ENCODE measurements around the gene CRABP2. TPM values are rescaled to one million over a fixed set of nuclear protein-coding genes. Genes with fewer than 3 reads are reported as not detected.
A peak's percentile ranks its signal among the peaks of the same experiment; 100 is the strongest.

The CRABP2 gene
- total and polyA plus RNA-seq, 2 experiments from 2014 or later: 45.9 to 137 TPM

GRCh38 chr1:156689035-156689952 is 16.1 kb downstream of the CRABP2 start:
- peak; percentile 57 for ATAC-seq
- H3K27me3 ChIP-seq (ENCODE audit: insufficient read depth): peaks cover 22% of the 10 kb centered on the region
- no peaks in the 10 kb centered on the region for H4K20me1 ChIP-seq (replicated peaks; ENCODE audit: insufficient read depth)
- no peaks in the 10 kb centered on the region for H3K9me2 ChIP-seq (ENCODE audit: insufficient read depth)
- H3K79me2 ChIP-seq (replicated peaks; ENCODE audit: insufficient read depth): no peaks in the 10 kb centered on the region
- H3K4me1 ChIP-seq (ENCODE audit: insufficient read depth): peaks cover 46% of the 10 kb centered on the region
- Mint-ChIP-seq H3K9me3 (no peaks in the 10 kb centered on the region; the same call in 2 of the 3 replicates), H3K27me3 (ENCODE audit: insufficient read depth, low read depth, poor library complexity) (peaks cover 21% of the 10 kb centered on the region), H3K36me3 (ENCODE audit: low read depth) (no peaks in the 10 kb centered on the region; the same call in 2 of the 3 replicates), H3K4me3 (peak overlapping the region; percentile 67), H3K27ac (peak overlapping the region; percentile 2; the same call in 1 of the 2 replicates), H3K4me1 (peaks cover 55% of the 10 kb centered on the region)
- TF ChIP-seq ZNF331 (CRISPR knock-in tag; IDR thresholded peaks at IDR 0.05; ENCODE audit: low read depth) (no peak), ZNF114 (CRISPR knock-in tag; IDR thresholded peaks at IDR 0.05) (no peak), ETS1 (IDR thresholded peaks at IDR 0.05) (no peak), EZH2phosphoT487 (IDR thresholded peaks at IDR 0.05; ENCODE audit: unreplicated experiment) (no peak), JUNB (IDR thresholded peaks at IDR 0.05; ENCODE audit: unreplicated experiment) (no peak), POLR2AphosphoS5 (IDR thresholded peaks at IDR 0.05; ENCODE audit: low read depth) (no peak), NANOG (IDR thresholded peaks at IDR 0.05; ENCODE audit: borderline replicate concordance) (no peak), STAT1 (IDR thresholded peaks at IDR 0.05; ENCODE audit: unreplicated experiment) (no peak), CREB1 (CRISPR knock-in tag; IDR thresholded peaks at IDR 0.05; ENCODE audit: low read depth) (0 out of 2 replicates have a peak, but pooled peaks have one; percentile 19), CTCF (conservative IDR thresholded peaks at IDR 0.05; ENCODE audit: low read depth in 2 of 2) (peak; percentile 63 to 100)
- no peak overlapping the region for H3K27ac ChIP-seq (ENCODE audit: low read depth)
- no peaks in the 10 kb centered on the region for H3K36me3 ChIP-seq (ENCODE audit: insufficient read depth)
- peak overlapping the region; percentile 51 for H3K4me3 ChIP-seq
- DNase-seq (ENCODE audit: low spot score): peak; percentile 95
- peaks cover 33% of the 10 kb centered on the region for H3F3A ChIP-seq (replicated peaks; ENCODE audit: low read depth)
- peak overlapping the region; percentile 93 for H2AFZ ChIP-seq
- peak overlapping the region; percentile 89 for H3K4me2 ChIP-seq

- H3K27me3 ChIP-seq (ENCODE audit: insufficient read depth): no peaks in the 10 kb centered on the region
- no peak overlapping the region for H3K4me2 ChIP-seq
- H3K9me2 ChIP-seq (ENCODE audit: insufficient read depth): no peaks in the 10 kb centered on the region
- no peaks in the 10 kb centered on the region; the same call in 2 of the 3 replicates for H3K9me3 Mint-ChIP-seq
- ATAC-seq (no peak), DNase-seq (ENCODE audit: low spot score) (no peak)
- peaks cover 26% of the 10 kb centered on the region for H3K4me1 Mint-ChIP-seq
- no peaks in the 10 kb centered on the region for H3K36me3 ChIP-seq (ENCODE audit: insufficient read depth)
- no peaks in the 10 kb centered on the region for H3F3A ChIP-seq (replicated peaks; ENCODE audit: low read depth)
- no peak overlapping the region for H2AFZ ChIP-seq
- H3K27ac ChIP-seq (ENCODE audit: low read depth): no peak overlapping the region
- H3K36me3 Mint-ChIP-seq (ENCODE audit: low read depth): no peaks in the 10 kb centered on the region; the same call in 2 of the 3 replicates
- H4K20me1 ChIP-seq (replicated peaks; ENCODE audit: insufficient read depth): no peaks in the 10 kb centered on the region
- H3K4me3 Mint-ChIP-seq: no peak overlapping the region
- no peak overlapping the region for H3K4me3 ChIP-seq
- H3K27ac Mint-ChIP-seq: no peak overlapping the region
- H3K27me3 Mint-ChIP-seq (ENCODE audit: insufficient read depth, low read depth, poor library complexity): peaks cover 7% of the 10 kb centered on the region
- H3K4me1 ChIP-seq (ENCODE audit: insufficient read depth): peaks cover 10% of the 10 kb centered on the region
- H3K79me2 ChIP-seq (replicated peaks; ENCODE audit: insufficient read depth): no peaks in the 10 kb centered on the region
- TF ChIP-seq ZNF331 (CRISPR knock-in tag; IDR thresholded peaks at IDR 0.05; ENCODE audit: low read depth): no peak
- no peak for TF ChIP-seq EZH2 (IDR thresholded peaks at IDR 0.05; ENCODE audit: low read depth, unreplicated experiment)
- TF ChIP-seq ETS1 (IDR thresholded peaks at IDR 0.05): no peak
- TF ChIP-seq JUNB (IDR thresholded peaks at IDR 0.05; ENCODE audit: unreplicated experiment): no peak
- TF ChIP-seq ZNF114 (CRISPR knock-in tag; IDR thresholded peaks at IDR 0.05): no peak
- no peak for TF ChIP-seq REST (IDR thresholded peaks at IDR 0.05; ENCODE audit: unreplicated experiment)
- TF ChIP-seq EZH2phosphoT487 (IDR thresholded peaks at IDR 0.05; ENCODE audit: unreplicated experiment): no peak
- TF ChIP-seq CREB1 (CRISPR knock-in tag; IDR thresholded peaks at IDR 0.05; ENCODE audit: low read depth): no peak
These were observed 21.1 kb downstream of the CRABP2 start for GRCh38 chr1:156684227-156684782.
